Measurements from ENCODE around the gene TGFBI. TPM values are rescaled to one million over a fixed set of nuclear protein-coding genes. Genes with fewer than 3 reads are reported as not detected.

Gene TGFBI
- total RNA-seq, 1 donor from 2014 or later, result 2.3 TPM

- DNase-seq (ENCODE audit: low spot score, unreplicated experiment), result peak; percentile 41
- Mint-ChIP-seq H3K4me3 (ENCODE audit: low read depth) (peak overlapping the region; percentile 63), H3K27me3 (peaks cover 41% of the 10 kb centered on the region), H3K4me1 (ENCODE audit: low read depth) (peaks cover 3% of the 10 kb centered on the region), H3K27ac (peak overlapping the region; percentile 95), H3K9me3 (ENCODE audit: low read depth) (no peaks in the 10 kb centered on the region), H3K36me3 (ENCODE audit: insufficient read depth) (no peaks in the 10 kb centered on the region)
- TF ChIP-seq, protein P1, sequence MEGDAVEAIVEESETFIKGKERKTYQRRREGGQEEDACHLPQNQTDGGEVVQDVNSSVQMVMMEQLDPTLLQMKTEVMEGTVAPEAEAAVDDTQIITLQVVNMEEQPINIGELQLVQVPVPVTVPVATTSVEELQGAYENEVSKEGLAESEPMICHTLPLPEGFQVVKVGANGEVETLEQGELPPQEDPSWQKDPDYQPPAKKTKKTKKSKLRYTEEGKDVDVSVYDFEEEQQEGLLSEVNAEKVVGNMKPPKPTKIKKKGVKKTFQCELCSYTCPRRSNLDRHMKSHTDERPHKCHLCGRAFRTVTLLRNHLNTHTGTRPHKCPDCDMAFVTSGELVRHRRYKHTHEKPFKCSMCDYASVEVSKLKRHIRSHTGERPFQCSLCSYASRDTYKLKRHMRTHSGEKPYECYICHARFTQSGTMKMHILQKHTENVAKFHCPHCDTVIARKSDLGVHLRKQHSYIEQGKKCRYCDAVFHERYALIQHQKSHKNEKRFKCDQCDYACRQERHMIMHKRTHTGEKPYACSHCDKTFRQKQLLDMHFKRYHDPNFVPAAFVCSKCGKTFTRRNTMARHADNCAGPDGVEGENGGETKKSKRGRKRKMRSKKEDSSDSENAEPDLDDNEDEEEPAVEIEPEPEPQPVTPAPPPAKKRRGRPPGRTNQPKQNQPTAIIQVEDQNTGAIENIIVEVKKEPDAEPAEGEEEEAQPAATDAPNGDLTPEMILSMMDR (IDR thresholded peaks at IDR 0.05; ENCODE audit: unreplicated experiment), result no peak
Observed at GRCh38 chr5:136080483-136081216, 51.9 kb downstream of the TGFBI start.

GRCh38 chr5:136081217-136081591 lies 52.4 kb downstream of the TGFBI start:
- H3K9me3 Mint-ChIP-seq (ENCODE audit: low read depth), result no peaks in the 10 kb centered on the region

GRCh38 chr5:136082390-136083193 lies 53.8 kb downstream of the TGFBI start:
- H3K27ac Mint-ChIP-seq, result no peak overlapping the region
- H3K4me1 Mint-ChIP-seq (ENCODE audit: low read depth), result peaks cover 3% of the 10 kb centered on the region
- peak; percentile 75 for DNase-seq (ENCODE audit: low spot score, unreplicated experiment)
- TF ChIP-seq, protein P1 (IDR thresholded peaks at IDR 0.05; ENCODE audit: unreplicated experiment), result peak; percentile 89
- H3K9me3 Mint-ChIP-seq (ENCODE audit: low read depth), result no peaks in the 10 kb centered on the region
- H3K4me3 Mint-ChIP-seq (ENCODE audit: low read depth), result no peak overlapping the region
- no peaks in the 10 kb centered on the region for H3K36me3 Mint-ChIP-seq (ENCODE audit: insufficient read depth)
- H3K27me3 Mint-ChIP-seq, result peaks cover 28% of the 10 kb centered on the region

More at GRCh38 chr5:136081217-136081591, 52.4 kb downstream of the TGFBI start:
- H3K4me1 Mint-ChIP-seq (ENCODE audit: low read depth), result peaks cover 3% of the 10 kb centered on the region
- H3K36me3 Mint-ChIP-seq (ENCODE audit: insufficient read depth), result no peaks in the 10 kb centered on the region
- H3K4me3 Mint-ChIP-seq (ENCODE audit: low read depth), result no peak overlapping the region
- no peak for DNase-seq (ENCODE audit: low spot score, unreplicated experiment)
- peaks cover 39% of the 10 kb centered on the region for H3K27me3 Mint-ChIP-seq
- H3K27ac Mint-ChIP-seq, result no peak overlapping the region
- TF ChIP-seq, protein P1 (IDR thresholded peaks at IDR 0.05; ENCODE audit: unreplicated experiment), result no peak

DNA sequence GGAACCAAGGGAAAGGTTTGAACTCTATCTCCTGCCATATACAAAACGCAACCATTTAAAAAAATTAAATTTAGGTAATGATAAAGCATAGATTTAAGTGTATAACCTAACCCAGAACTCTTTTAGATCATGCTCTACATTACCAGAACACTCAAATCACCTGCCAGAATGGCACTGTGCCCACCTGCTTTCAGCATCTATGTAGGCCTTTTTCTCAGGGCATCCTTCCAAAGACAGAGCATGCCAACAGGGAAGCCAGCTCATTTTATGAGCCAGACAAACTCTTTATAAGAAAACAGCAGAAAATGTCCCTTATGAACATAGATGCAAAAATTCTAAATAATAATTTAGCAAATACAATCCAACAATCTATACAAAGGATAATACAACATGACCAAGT lies 55.9 kb downstream of the TGFBI start:
- Mint-ChIP-seq H3K27me3 (peaks cover 8% of the 10 kb centered on the region), H3K4me3 (ENCODE audit: low read depth) (no peak overlapping the region), H3K4me1 (ENCODE audit: low read depth) (peaks cover 3% of the 10 kb centered on the region), H3K27ac (no peak overlapping the region), H3K9me3 (ENCODE audit: low read depth) (no peaks in the 10 kb centered on the region), H3K36me3 (ENCODE audit: insufficient read depth) (no peaks in the 10 kb centered on the region)
- TF ChIP-seq, protein P1 (IDR thresholded peaks at IDR 0.05; ENCODE audit: unreplicated experiment), result no peak
- no peak for DNase-seq (ENCODE audit: low spot score, unreplicated experiment)

DNA sequence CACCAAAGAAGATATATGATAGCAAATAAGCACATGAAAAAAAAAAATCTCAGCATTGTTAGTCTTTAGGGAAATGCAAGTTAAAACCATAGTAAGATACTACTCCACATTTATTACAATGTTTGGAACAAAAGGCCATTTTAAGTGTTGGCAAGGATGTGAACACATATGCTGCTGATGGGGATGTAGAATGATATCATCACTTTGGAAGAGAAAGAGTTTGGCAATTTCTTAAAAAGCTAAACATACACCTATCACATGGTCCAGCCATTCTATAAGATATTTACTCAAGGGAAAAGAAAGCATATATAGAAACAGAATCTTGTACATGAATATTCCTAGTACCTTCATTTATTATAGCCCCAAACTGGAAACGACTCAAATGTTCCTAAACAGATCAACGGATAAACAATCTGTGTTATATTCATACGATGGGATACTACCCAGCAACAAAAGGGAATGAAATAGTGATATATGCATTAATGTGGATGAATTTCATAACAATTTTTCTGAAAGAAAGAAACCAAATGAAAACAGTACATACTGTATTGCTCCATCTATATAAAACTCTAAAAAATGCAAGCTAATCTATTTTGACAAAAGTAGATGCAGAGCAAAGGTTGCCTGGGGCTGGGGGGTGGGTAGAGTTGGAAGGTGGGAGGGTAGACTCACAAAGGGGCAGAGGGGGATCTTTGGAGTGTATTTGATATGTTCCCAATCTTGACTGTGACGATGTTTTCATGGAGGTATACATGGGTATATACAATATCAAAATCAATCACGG lies 58.2 kb downstream of the TGFBI start:
- Mint-ChIP-seq H3K27me3 (no peaks in the 10 kb centered on the region), H3K9me3 (ENCODE audit: low read depth) (no peaks in the 10 kb centered on the region), H3K4me1 (ENCODE audit: low read depth) (no peaks in the 10 kb centered on the region), H3K4me3 (ENCODE audit: low read depth) (no peak overlapping the region), H3K27ac (no peak overlapping the region), H3K36me3 (ENCODE audit: insufficient read depth) (no peaks in the 10 kb centered on the region)
- no peak for DNase-seq (ENCODE audit: low spot score, unreplicated experiment)
- TF ChIP-seq, protein P1 (IDR thresholded peaks at IDR 0.05; ENCODE audit: unreplicated experiment), result no peak

Measured in progenitor cell of endocrine pancreas (in vitro differentiated cells).